WERI-Rb-1 (cell line): ENCODE measurements around the gene HADH.

ENCODE experiments used
- DNase-seq: peaks from one replicate; pipeline ENCODE4 v3.0.0-alpha.2; 2020
- H3K27ac ChIP-seq: fragments of 250-450 bp; sonication (Bioruptor Pico); 2 replicates; pipeline ENCODE4 v1.5.1; 2020; ENCODE audit warnings: mild to moderate bottlenecking, moderate library complexity
- H3K27me3 ChIP-seq: fragments of 250-450 bp; sonication (Bioruptor Pico); 2 replicates; pipeline ENCODE4 v1.5.1; 2021; ENCODE audit warnings: mild to moderate bottlenecking, low read depth, moderate library complexity; ENCODE audit not compliant: insufficient read depth, severe bottlenecking
- H3K36me3 ChIP-seq: fragments of 250-450 bp; sonication (Bioruptor Pico); 2 replicates; pipeline ENCODE4 v1.5.1; 2020; ENCODE audit warnings: mild to moderate bottlenecking, moderate library complexity
- H3K4me3 ChIP-seq: 2 replicates; pipeline ENCODE4 v1.5.1; 2011; ENCODE audit warnings: low read depth, mild to moderate bottlenecking, control low read depth, low read length
- H3K9me3 ChIP-seq: fragments of 250-450 bp; sonication (Bioruptor Pico); 2 replicates; pipeline ENCODE4 v1.5.1; 2021; ENCODE audit warnings: mild to moderate bottlenecking, moderate library complexity; ENCODE audit not compliant: severe bottlenecking
- CTCF ChIP-seq: IDR thresholded peaks from 2 replicates; pipeline ENCODE4 v1.5.1; 2011; ENCODE audit warnings: low read depth, mild to moderate bottlenecking, control low read depth, inconsistent platforms, low read length

HADH gene

GRCh38 chr4:108013955-108014354 lies 24.3 kb downstream of the HADH start:
- Histone ChIP-seq H3K27me3 (no peaks in the 10 kb centered on the region), H3K4me3 (no peak overlapping the region), H3K9me3 (no peaks in the 10 kb centered on the region), H3K36me3 (peaks cover 95% of the 10 kb centered on the region), H3K27ac (no peak overlapping the region)
- no peak for DNase-seq
- no peak for TF ChIP-seq CTCF

- no peaks in the 10 kb centered on the region for H3K27me3 ChIP-seq
- H3K4me3 ChIP-seq: no peak overlapping the region
- DNase-seq: peak; percentile 84
- H3K27ac ChIP-seq: peak overlapping the region; percentile 30; the same call in 1 of the 2 replicates
- H3K9me3 ChIP-seq: no peaks in the 10 kb centered on the region
- TF ChIP-seq CTCF: peak; percentile 85
- H3K36me3 ChIP-seq: peaks cover 100% of the 10 kb centered on the region
These were observed 28.6 kb downstream of the HADH start for GRCh38 chr4:108018040-108018883.

- Histone ChIP-seq H3K36me3 (peaks cover 100% of the 10 kb centered on the region), H3K4me3 (no peak overlapping the region)
- no peak for TF ChIP-seq CTCF
These were observed 29.1 kb downstream of the HADH start for GRCh38 chr4:108018884-108019187.

GRCh38 chr4:108024085-108024877 lies 34.6 kb downstream of the HADH start:
- no peaks in the 10 kb centered on the region for H3K9me3 ChIP-seq
- no peaks in the 10 kb centered on the region for H3K27me3 ChIP-seq
- no peak for DNase-seq
- H3K4me3 ChIP-seq: no peak overlapping the region
- no peak overlapping the region for H3K27ac ChIP-seq
- no peak for TF ChIP-seq CTCF
- peaks cover 98% of the 10 kb centered on the region for H3K36me3 ChIP-seq

More at GRCh38 chr4:108018884-108019187, 29.1 kb downstream of the HADH start:
- H3K27me3 ChIP-seq: no peaks in the 10 kb centered on the region
- no peaks in the 10 kb centered on the region for H3K9me3 ChIP-seq
- no peak overlapping the region for H3K27ac ChIP-seq
- DNase-seq: no peak

GRCh38 chr4:108024878-108025165 lies 35.1 kb downstream of the HADH start:
- Histone ChIP-seq H3K36me3 (peaks cover 96% of the 10 kb centered on the region), H3K9me3 (no peaks in the 10 kb centered on the region), H3K4me3 (no peak overlapping the region), H3K27ac (no peak overlapping the region), H3K27me3 (no peaks in the 10 kb centered on the region)
- no peak for TF ChIP-seq CTCF
- DNase-seq: no peak
